HCT116 (cell line): ENCODE results near the gene SRP54. TPM values are rescaled to one million over a fixed set of nuclear protein-coding genes. Genes with fewer than 3 reads are reported as not detected.
A peak's percentile ranks its signal among the peaks of the same experiment; 100 is the strongest.
"Not testable (repeated sequence)": the region's sequence is repeated elsewhere in the genome, so short reads cannot be mapped to it uniquely, and the experiment has no call there.

Source experiments
- ATAC-seq: fragments of 200-7000 bp; cut with Tn5 transposase; 2 replicates; pipeline ENCODE4 v1.9.1; 2020; ENCODE audit warnings: mild to moderate bottlenecking, moderate library complexity
- BruUV-seq: library from RNA; stranded (reverse); fragments of 400-500 nt; replicated peaks from 2 replicates; lab custom pipeline; 2021; lab: Mats Ljungman, UMichigan
- CTCF ChIA-PET: fragments of 300-600 bp; sonication (Branson Sonifier 250); formaldehyde crosslinking; loops from one replicate; lab custom pipeline; 2021; ENCODE audit warnings: antibody characterized with exemption; lab: Charles Lee
- POLR2A ChIA-PET: fragments of 300-600, 350-600 bp; sonication (Branson Sonifier 250); formaldehyde crosslinking; loops from one replicate; lab custom pipeline; 2021; ENCODE audit warnings: antibody characterized with exemption; lab: Charles Lee
- RAD21 ChIA-PET, 2 experiments: fragments of 300-600 bp; sonication (Branson Sonifier 250); formaldehyde crosslinking; loops; one replicate each; lab custom pipeline; 2023; ENCODE audit warnings: low total read pairs in 2 of 2; ENCODE audit not compliant: uncharacterized antibody in 2 of 2, unreplicated experiment in 2 of 2, low non-redundant PET in 1 of 2; lab: Charles Lee
- DNase-seq: peaks from one replicate; pipeline ENCODE4 v3.0.0-alpha.2; 2010; ENCODE audit warnings: low read depth, low spot score
- H2AFZ ChIP-seq: fragments of 200-600 bp; shearing (Covaris generic), sonication (generic); 2 replicates; pipeline ENCODE4 v1.6.1; 2017; ENCODE audit warnings: low read depth, mixed run types, mixed read lengths, antibody characterized with exemption, low read length; ENCODE audit not compliant: poor library complexity, severe bottlenecking
- H3K27ac ChIP-seq: 2 replicates; pipeline ENCODE4 v1.5.1; 2012; ENCODE audit warnings: low read depth, low read length
- H3K27me3 ChIP-seq: fragments of 200-600 bp; sonication (generic); 2 replicates; pipeline ENCODE4 v1.6.1; 2016; ENCODE audit warnings: mixed run types, low read length, mixed read lengths; ENCODE audit not compliant: insufficient read depth
- H3K36me3 ChIP-seq, 2 experiments: fragments of 200-500 bp in 1 of 2; fragments of 200-600 bp in 1 of 2; sonication (Bioruptor generic) in 1 of 2; sonication (generic) in 1 of 2; 2 replicates each; pipeline versions ENCODE4 v1.5.1 to v1.6.1; 2014 to 2016; ENCODE audit warnings: low read length in 2 of 2, inconsistent platforms in 1 of 2, mixed read lengths in 1 of 2, mixed run types in 1 of 2; ENCODE audit not compliant: insufficient read depth in 2 of 2, control insufficient read depth in 1 of 2
- H3K4me1 ChIP-seq, 2 experiments: fragments of 200-600 bp in 1 of 2; sonication (generic) in 1 of 2; 2 replicates each; pipeline versions ENCODE4 v1.5.1 to v1.6.1; 2012 to 2017; ENCODE audit warnings: low read length in 2 of 2, inconsistent platforms in 1 of 2, mild to moderate bottlenecking in 1 of 2, mixed read lengths in 1 of 2, mixed run types in 1 of 2, moderate library complexity in 1 of 2; ENCODE audit not compliant: insufficient read depth in 2 of 2, control insufficient read depth in 1 of 2
- H3K4me2 ChIP-seq: fragments of 200-600 bp; sonication (generic); 2 replicates; pipeline ENCODE4 v1.6.1; 2017; ENCODE audit warnings: mixed run types, low read length, mixed read lengths
- H3K4me3 ChIP-seq, 2 experiments: fragments of 200-600 bp in 1 of 2; sonication (generic) in 1 of 2; replicated peaks in 1 of 2; 2 replicates each; pipeline ENCODE4 v1.5.1; 2011 to 2016; ENCODE audit warnings: low read length in 2 of 2, control low read depth in 1 of 2, low read depth in 1 of 2, mild to moderate bottlenecking in 1 of 2, mixed read lengths in 1 of 2, mixed run types in 1 of 2
- H3K79me2 ChIP-seq: fragments of 200-600 bp; sonication (generic); 2 replicates; pipeline ENCODE4 v1.6.1; 2017; ENCODE audit warnings: mild to moderate bottlenecking, mixed run types, low read length, moderate library complexity, mixed read lengths; ENCODE audit not compliant: insufficient read depth
- H3K9ac ChIP-seq: fragments of 200-600 bp; sonication (generic); 2 replicates; pipeline ENCODE4 v1.6.1; 2016; ENCODE audit warnings: low read length, mixed read lengths
- H3K9me2 ChIP-seq: fragments of 200-600 bp; sonication (generic), shearing (Covaris generic); 2 replicates; pipeline ENCODE4 v1.6.1; 2017; ENCODE audit warnings: mixed run types, mild to moderate bottlenecking, moderate library complexity; ENCODE audit not compliant: insufficient read depth
- H3K9me3 ChIP-seq, 2 experiments: fragments of 200-500 bp in 1 of 2; fragments of 200-600 bp in 1 of 2; sonication (Bioruptor generic) in 1 of 2; sonication (generic) in 1 of 2; 2 replicates each; pipeline ENCODE4 v1.6.1; 2014 to 2017; ENCODE audit warnings: low read length in 2 of 2, mixed read lengths in 2 of 2, inconsistent platforms in 1 of 2, low read depth in 1 of 2, mild to moderate bottlenecking in 1 of 2, mixed run types in 1 of 2, moderate library complexity in 1 of 2; ENCODE audit not compliant: control insufficient read depth in 1 of 2, insufficient read depth in 1 of 2
- H4K20me1 ChIP-seq: fragments of 200-600 bp; sonication (generic), shearing (Covaris generic); 2 replicates; pipeline ENCODE4 v1.6.1; 2017; ENCODE audit warnings: mixed run types, mild to moderate bottlenecking, moderate library complexity; ENCODE audit not compliant: insufficient read depth
- CBX3 ChIP-seq: IDR thresholded peaks from 2 replicates; pipeline ENCODE4 v1.6.1; 2012; ENCODE audit warnings: low read depth
- FOSL1 ChIP-seq: IDR thresholded peaks from 2 replicates; pipeline ENCODE4 v1.6.1; 2012; ENCODE audit warnings: low read depth
- POLR2AphosphoS5 ChIP-seq: IDR thresholded peaks from 2 replicates; pipeline ENCODE4 v1.6.1; 2011; ENCODE audit warnings: mild to moderate bottlenecking, low read depth, low read length, moderate library complexity
- RAD21 ChIP-seq: IDR thresholded peaks from 2 replicates; pipeline ENCODE4 v1.6.1; 2012; ENCODE audit warnings: low read depth, mild to moderate bottlenecking
- SIN3A ChIP-seq: IDR thresholded peaks from 2 replicates; pipeline ENCODE4 v1.6.1; 2012; ENCODE audit warnings: low read depth
- SP1 ChIP-seq: IDR thresholded peaks from 2 replicates; pipeline ENCODE4 v1.6.1; 2012; ENCODE audit warnings: low read depth
- SRF ChIP-seq: IDR thresholded peaks from 2 replicates; pipeline ENCODE4 v1.6.1; 2012; ENCODE audit warnings: low read depth
- TCF7L2 ChIP-seq: IDR thresholded peaks from 2 replicates; pipeline ENCODE4 v1.7.0; 2011; ENCODE audit warnings: borderline replicate concordance, inconsistent platforms; ENCODE audit not compliant: insufficient read depth, insufficient read length; ENCODE audit errors: extremely low read depth
- ZFX ChIP-seq: fragments of 450-650 bp; IDR thresholded peaks from 2 replicates; pipeline ENCODE4 v1.6.1; 2017
- intact Hi-C: fragments of 100-400 bp; cut with micrococcal nuclease; formaldehyde crosslinking; loops from 2 replicates; pipeline ENCODE4 v1.10.0; 2022
- total RNA-seq: library from RNA; stranded (reverse); gene quantifications from one replicate; pipeline ENCODE4 v1.2.1, GENCODE V29; 2021; ENCODE audit not compliant: unreplicated experiment
- TF ChIP-seq, protein P1 (sequence below): IDR thresholded peaks from 2 replicates; pipeline ENCODE4 v1.6.1; 2012; ENCODE audit warnings: low read depth
- TF ChIP-seq, protein P2 (sequence below): IDR thresholded peaks from 2 replicates; pipeline ENCODE4 v1.6.1; 2011; ENCODE audit warnings: mild to moderate bottlenecking, low read length, moderate library complexity; ENCODE audit not compliant: insufficient replicate concordance; ENCODE audit errors: extremely low read depth
- TF ChIP-seq, protein P3 (sequence below), 3 experiments: fragments of 200-600 bp in 1 of 3; sonication (generic) in 1 of 3; IDR thresholded peaks in 2 of 3; conservative IDR thresholded peaks in 1 of 3; 2 replicates each; pipeline ENCODE4 v1.5.1; 2012 to 2017; ENCODE audit warnings: low read depth in 2 of 3, low read length in 2 of 3, antibody characterized with exemption in 1 of 3, borderline replicate concordance in 1 of 3, control low read depth in 1 of 3, mild to moderate bottlenecking in 1 of 3, mixed read lengths in 1 of 3, mixed run types in 1 of 3, moderate library complexity in 1 of 3; ENCODE audit not compliant: insufficient read depth in 1 of 3
- TF ChIP-seq, protein P4 (sequence below): IDR thresholded peaks from 2 replicates; pipeline ENCODE4 v1.6.1; 2012

The SRP54 gene
- total RNA-seq, 1 experiment from 2014 or later = 53.0 TPM

DNA sequence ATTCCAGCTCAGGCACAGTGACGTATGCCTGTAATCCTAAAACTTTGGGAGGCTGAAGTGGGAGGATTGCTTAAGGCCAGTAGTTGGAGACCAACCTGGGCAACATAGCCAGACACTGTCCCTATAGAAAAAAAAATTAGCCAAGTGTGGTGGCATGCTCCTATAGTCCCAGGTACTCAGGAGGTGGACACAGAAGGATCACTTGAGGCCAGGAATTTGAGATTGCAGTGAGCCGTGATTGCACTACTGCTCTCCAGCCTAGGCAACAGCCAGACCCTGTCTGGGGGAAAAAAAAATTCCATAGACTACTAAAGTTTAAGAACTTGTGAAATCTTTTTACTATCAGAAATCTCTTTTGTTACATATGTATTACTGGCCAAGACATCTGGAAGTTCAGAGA is 69.8 kb downstream of the SRP54 start:
- no peak overlapping the region for H2AFZ ChIP-seq
- BruUV-seq = no TSS peak
- ATAC-seq = no peak
- no peaks in the 10 kb centered on the region for H3K27me3 ChIP-seq
- ChIA-PET POLR2A (no interaction called here), RAD21 (no interaction called here), CTCF (no interaction called here)
- H4K20me1 ChIP-seq = no peaks in the 10 kb centered on the region
- H3K4me2 ChIP-seq = no peak overlapping the region
- H3K36me3 ChIP-seq = no peaks in the 10 kb centered on the region
- no peak for TF ChIP-seq SP1
- TF ChIP-seq SIN3A = no peak
- no peak for TF ChIP-seq TCF7L2
- TF ChIP-seq, protein P1, sequence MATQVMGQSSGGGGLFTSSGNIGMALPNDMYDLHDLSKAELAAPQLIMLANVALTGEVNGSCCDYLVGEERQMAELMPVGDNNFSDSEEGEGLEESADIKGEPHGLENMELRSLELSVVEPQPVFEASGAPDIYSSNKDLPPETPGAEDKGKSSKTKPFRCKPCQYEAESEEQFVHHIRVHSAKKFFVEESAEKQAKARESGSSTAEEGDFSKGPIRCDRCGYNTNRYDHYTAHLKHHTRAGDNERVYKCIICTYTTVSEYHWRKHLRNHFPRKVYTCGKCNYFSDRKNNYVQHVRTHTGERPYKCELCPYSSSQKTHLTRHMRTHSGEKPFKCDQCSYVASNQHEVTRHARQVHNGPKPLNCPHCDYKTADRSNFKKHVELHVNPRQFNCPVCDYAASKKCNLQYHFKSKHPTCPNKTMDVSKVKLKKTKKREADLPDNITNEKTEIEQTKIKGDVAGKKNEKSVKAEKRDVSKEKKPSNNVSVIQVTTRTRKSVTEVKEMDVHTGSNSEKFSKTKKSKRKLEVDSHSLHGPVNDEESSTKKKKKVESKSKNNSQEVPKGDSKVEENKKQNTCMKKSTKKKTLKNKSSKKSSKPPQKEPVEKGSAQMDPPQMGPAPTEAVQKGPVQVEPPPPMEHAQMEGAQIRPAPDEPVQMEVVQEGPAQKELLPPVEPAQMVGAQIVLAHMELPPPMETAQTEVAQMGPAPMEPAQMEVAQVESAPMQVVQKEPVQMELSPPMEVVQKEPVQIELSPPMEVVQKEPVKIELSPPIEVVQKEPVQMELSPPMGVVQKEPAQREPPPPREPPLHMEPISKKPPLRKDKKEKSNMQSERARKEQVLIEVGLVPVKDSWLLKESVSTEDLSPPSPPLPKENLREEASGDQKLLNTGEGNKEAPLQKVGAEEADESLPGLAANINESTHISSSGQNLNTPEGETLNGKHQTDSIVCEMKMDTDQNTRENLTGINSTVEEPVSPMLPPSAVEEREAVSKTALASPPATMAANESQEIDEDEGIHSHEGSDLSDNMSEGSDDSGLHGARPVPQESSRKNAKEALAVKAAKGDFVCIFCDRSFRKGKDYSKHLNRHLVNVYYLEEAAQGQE = no peak
- TF ChIP-seq RAD21 = no peak
- TF ChIP-seq, protein P2, sequence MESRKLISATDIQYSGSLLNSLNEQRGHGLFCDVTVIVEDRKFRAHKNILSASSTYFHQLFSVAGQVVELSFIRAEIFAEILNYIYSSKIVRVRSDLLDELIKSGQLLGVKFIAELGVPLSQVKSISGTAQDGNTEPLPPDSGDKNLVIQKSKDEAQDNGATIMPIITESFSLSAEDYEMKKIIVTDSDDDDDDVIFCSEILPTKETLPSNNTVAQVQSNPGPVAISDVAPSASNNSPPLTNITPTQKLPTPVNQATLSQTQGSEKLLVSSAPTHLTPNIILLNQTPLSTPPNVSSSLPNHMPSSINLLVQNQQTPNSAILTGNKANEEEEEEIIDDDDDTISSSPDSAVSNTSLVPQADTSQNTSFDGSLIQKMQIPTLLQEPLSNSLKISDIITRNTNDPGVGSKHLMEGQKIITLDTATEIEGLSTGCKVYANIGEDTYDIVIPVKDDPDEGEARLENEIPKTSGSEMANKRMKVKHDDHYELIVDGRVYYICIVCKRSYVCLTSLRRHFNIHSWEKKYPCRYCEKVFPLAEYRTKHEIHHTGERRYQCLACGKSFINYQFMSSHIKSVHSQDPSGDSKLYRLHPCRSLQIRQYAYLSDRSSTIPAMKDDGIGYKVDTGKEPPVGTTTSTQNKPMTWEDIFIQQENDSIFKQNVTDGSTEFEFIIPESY = no peak
- TF ChIP-seq ZFX = no peak
- TF ChIP-seq SRF = no peak
- no peak for TF ChIP-seq FOSL1
- TF ChIP-seq POLR2AphosphoS5 = no peak
- no peak for TF ChIP-seq CBX3
- TF ChIP-seq, protein P3, sequence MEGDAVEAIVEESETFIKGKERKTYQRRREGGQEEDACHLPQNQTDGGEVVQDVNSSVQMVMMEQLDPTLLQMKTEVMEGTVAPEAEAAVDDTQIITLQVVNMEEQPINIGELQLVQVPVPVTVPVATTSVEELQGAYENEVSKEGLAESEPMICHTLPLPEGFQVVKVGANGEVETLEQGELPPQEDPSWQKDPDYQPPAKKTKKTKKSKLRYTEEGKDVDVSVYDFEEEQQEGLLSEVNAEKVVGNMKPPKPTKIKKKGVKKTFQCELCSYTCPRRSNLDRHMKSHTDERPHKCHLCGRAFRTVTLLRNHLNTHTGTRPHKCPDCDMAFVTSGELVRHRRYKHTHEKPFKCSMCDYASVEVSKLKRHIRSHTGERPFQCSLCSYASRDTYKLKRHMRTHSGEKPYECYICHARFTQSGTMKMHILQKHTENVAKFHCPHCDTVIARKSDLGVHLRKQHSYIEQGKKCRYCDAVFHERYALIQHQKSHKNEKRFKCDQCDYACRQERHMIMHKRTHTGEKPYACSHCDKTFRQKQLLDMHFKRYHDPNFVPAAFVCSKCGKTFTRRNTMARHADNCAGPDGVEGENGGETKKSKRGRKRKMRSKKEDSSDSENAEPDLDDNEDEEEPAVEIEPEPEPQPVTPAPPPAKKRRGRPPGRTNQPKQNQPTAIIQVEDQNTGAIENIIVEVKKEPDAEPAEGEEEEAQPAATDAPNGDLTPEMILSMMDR (IDR thresholded peaks at IDR 0.05 in 2 of 3, conservative IDR thresholded peaks at IDR 0.05 in 1 of 3; ENCODE audit: borderline replicate concordance in 1 of 3, insufficient read depth in 1 of 3, low read depth in 2 of 3, low read length in 2 of 3) = no peak
- TF ChIP-seq, protein P4, sequence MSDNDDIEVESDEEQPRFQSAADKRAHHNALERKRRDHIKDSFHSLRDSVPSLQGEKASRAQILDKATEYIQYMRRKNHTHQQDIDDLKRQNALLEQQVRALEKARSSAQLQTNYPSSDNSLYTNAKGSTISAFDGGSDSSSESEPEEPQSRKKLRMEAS = no peak
- H3K4me1 ChIP-seq = peaks cover under 1 to 6% of the 10 kb centered on the region in 2 experiments; a peak in 1 of 4 replicates
- intact Hi-C loops = no loop called here
- H3K27ac ChIP-seq = no peak overlapping the region
- H3K9me2 ChIP-seq = no peaks in the 10 kb centered on the region
- no peak overlapping the region for H3K4me3 ChIP-seq
- peaks cover 6% of the 10 kb centered on the region; the same call in 1 of the 2 replicates for H3K79me2 ChIP-seq
- no peak overlapping the region for H3K9ac ChIP-seq
- DNase-seq = no peak
- H3K9me3 ChIP-seq = no peaks in the 10 kb centered on the region

DNA sequence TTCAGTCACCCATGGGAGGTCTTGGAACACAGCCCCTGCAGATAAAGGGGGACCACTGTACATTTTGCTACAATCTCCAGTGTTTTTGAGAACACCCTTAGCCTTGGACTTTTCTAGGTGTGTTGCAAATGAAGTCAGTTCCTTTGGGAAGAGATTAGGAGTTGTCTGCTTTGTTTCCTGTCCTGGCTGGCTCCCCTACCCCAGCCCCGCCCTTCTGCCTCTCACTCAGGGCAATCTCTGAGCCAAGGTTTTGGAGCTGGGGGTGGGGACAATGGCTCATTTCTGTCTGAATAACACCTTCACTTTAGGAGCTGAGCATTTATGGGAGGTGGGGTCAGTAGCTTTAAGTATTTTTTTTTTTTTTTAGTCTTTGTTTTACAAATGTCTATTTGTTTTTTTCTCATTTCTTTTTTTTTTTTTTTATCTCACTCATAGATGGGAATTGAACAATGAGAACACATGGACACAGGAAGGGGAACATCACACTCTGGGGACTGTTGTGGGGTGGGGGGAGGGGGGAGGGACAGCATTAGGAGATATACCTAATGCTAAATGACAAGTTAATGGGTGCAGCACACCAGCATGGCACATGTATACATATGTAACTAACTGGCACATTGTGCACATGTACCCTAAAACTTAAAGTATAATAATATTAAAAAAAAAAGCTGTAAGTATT is 78.5 kb downstream of the SRP54 start:
- H3K9me2 ChIP-seq, H3K36me3 ChIP-seq, H3K9me3 ChIP-seq, H3K27me3 ChIP-seq, H3K4me3 ChIP-seq, BruUV-seq, H3K27ac ChIP-seq, ATAC-seq, H3K9ac ChIP-seq, RAD21 ChIA-PET, H3K79me2 ChIP-seq, DNase-seq, H3K4me1 ChIP-seq, H4K20me1 ChIP-seq, CTCF ChIA-PET, POLR2A ChIA-PET, H2AFZ ChIP-seq: not testable (repeated sequence)
- peak overlapping the region; percentile 40 for H3K4me2 ChIP-seq
- intact Hi-C loops = loop anchor here (5.0 kb wide), 1 partner anchor 51 kb away; no protein-coding TSS in a partner anchor
